SKM-1 (cell line): ENCODE measurements around the gene TMEM254.
"Not testable (repeated sequence)": the region's sequence is repeated elsewhere in the genome, so short reads cannot be mapped to it uniquely, and the experiment has no call there.

ENCODE experiments used
- DNase-seq: peaks from one replicate; lab custom pipeline; 2025; ENCODE audit not compliant: unreplicated experiment; lab: John Stamatoyannopoulos, UW

Gene TMEM254

DNA sequence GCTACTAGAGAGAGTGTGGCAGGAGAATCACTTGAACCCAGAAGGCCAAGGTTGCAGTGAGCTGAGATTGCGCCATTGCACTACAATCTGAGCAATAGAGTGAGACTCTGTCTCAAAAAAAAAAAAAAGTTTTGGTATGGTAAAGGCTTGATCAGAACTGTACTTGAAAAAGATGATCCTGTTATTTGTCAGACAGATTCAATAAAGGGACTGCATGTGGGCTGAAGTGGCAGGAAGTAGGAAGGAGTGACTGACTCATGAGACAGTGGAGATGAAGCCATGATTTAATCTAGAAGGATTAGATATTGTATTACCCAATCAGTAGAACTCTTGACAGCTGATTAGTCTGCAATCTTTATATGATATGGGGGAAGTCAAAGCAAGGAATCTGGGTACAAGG is 2.7 kb upstream of the TMEM254 start:
- DNase-seq = no peak

GRCh38 chr10:80077869-80078447 is 507 bp upstream of the TMEM254 start:
- no peak for DNase-seq

GRCh38 chr10:80079312-80079719 is 851 bp downstream of the TMEM254 start:
- no peak for DNase-seq

DNA sequence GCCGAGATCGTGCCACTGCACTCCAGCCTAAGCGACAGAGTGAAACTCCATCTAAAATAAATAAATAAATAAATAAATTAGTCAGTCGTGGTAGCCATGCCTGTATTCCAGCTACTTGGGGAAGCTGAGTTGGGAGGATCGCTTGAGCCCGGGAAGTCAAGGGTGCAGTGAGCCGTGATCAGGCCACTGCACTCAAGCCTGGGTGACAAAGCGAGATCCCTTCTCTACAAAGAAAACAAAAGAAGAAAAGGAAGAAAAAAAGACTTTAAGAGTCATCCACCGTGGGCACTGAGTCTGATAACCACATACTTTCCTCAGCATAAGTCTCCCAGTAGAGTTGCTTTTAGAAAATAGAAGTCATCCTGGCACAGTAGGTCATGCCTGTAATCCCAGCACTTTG is 2.6 kb downstream of the TMEM254 start:
- DNase-seq = no peak

DNA sequence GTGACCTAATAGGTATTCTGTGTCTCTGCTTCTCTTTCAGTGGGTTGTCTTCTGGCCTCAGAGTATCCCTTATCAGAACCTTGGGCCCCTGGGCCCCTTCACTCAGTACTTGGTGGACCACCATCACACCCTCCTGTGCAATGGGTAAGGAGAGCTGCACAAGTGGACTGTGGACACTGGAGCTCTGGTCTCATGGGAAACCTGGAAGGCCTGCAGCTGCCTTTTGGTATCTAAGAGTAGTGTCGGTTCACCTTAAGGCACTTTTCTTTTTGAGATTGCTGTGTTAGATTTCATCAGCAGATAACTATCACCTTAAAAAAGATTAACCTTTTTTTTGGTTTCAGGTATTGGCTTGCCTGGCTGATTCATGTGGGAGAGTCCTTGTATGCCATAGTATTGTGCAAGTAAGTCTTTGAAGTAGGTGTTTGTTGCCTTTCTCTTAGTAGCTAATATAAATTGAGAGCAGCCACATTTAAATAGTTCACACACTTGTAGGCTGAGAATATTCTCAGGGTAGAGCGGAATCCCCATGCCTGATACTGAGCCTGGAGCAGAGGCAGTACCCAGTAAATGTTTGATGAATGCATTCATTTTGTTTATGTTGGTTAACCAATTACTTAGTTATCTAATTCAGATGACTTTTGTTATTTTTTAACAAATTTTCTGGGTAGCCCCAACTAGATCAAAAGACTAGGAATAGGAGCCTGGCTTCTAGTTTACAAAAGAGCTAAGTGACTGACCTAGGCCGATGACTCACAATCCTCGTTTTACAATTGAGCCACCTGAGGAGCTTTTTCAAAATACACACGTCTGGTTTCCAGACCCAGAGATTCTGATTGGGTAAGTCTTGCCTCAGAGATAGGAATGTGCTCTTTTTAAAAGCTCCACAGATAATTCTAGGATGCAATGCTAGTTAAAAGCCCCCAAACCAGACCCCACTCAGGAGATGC is 3.6 kb downstream of the TMEM254 start:
- no peak for DNase-seq

- DNase-seq = no peak
Observed at GRCh38 chr10:80090121-80090520, 11.7 kb downstream of the TMEM254 start.

DNA sequence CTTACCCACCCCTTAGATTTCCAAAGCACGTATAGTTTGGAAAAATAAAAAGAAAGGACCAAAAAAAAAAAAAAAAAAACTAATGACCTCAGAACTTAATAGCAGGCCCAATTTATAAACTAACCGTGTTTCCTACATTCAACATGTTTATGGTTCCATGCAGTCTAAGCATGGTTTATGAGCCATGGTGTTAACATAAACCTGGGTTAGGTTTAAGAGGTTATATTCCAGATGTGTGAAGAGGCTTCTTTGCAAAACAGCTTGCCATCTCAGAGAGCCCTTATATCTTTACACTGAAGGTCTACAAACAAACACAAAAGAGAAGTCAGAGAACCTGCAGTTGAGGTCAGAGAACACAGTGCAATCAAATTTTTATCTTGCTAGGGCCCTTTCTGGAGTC is 15.8 kb downstream of the TMEM254 start:
- no peak for DNase-seq

DNA sequence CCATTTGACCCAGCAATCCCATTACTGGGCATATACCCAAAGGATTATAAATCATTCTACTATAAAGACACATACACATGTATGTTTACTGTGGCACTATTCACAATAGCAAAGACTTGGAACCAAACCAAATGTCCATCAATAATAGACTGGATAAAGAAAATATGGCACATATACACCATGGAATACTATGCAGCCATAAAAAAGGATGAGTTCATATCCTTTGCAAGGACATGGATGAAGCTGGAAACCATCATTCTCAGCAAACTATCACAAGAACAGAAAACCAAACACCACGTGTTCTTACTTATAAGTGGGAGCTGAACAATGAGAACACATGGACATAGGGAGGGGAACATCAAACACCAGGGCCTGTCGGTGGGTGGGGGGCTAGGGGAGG is 19.8 kb downstream of the TMEM254 start:
- DNase-seq = not testable (repeated sequence)

GRCh38 chr10:80099295-80099694 is 20.8 kb downstream of the TMEM254 start:
- not testable (repeated sequence) for DNase-seq

- DNase-seq = no peak
Observed at GRCh38 chr10:80100116-80100515, 21.7 kb downstream of the TMEM254 start.

GRCh38 chr10:80100861-80101695 is 22.6 kb downstream of the TMEM254 start:
- no peak for DNase-seq

DNA sequence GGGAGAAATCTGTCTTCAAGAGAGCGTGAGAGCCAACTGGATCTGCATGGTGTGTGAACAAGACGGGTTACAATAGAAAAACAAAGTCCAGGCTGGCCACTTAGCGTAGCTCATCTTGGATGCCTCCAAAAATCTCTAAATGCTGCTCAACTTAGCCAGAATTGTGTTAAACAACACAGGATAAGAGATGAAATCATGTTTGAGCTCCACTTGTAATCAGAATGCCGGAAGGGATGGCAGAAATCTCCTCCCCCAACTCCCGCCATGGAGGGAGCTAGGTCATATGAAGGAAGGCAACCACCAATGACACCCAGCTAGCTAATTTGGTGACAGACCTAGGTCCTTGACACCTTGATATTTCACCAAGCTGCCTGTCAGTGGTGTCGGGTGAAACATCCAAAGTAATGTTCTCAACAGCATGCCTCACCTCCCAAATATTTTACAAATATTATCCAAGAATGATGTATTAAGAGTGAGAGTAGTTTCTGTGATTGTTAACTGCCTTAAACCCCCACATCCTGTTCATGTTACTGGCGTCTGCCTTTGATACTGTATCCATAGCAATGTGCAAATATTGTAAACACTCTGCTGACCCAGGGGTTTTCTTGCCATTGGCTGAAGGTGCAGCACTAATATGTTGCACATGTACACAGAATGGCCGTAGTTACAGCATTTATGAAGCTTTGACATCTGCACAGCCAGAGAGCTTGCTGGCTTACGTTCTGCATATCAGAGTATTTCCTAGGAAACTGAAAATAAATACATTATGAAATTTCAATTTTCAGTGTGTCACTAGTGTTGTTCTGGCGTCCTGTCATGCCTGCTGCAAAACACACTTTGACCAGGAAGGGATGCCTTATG is 25.8 kb downstream of the TMEM254 start:
- no peak for DNase-seq

DNA sequence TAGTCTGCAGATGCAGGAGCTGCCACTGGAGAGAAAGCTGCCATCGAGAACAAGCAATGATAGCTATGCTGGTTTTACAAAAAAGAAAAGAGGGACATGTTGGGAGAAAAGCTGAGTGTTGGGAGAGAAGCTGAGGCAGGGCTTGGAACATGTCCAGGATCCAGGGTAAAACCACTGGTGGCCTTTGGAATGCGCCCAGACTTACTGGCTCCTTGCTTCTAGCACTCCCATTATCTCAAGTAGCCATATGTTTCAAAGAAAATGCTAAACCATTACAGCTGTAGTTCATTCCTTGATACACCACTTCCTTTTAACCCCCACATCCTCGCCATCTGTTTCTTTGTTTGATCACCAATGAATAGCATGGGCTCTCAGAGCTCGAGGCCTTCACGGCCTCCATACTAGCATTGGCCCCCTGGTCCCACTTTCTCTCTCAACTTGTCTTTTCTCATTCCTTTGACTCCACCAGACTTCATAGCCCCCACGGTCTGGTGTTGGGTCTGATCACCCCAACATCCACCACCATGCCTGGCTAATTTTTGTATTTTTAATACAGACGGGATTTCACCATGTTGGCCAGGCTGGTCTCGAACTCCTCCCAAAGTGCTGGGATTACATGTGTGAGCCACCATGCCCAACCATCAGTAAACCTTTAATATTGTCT is 30.2 kb downstream of the TMEM254 start:
- no peak for DNase-seq

DNA sequence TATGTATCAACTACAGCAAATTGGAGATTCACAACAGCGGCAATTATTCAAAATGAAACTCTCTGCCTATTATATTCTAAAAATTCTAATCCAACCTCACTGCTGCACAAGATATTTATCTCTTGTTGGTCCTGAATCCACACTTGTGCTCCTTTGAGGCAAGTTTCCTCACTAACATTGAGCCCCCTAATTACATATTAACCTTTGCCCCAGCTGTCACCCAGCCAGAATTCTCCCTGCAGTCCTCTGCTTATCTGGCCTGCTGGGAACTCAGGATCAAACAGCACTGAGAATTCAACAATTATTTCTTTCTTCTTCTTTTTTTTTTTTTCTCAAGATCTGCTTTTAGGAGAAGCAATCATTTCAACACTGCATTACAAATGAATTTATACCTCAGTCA is 32.5 kb downstream of the TMEM254 start:
- DNase-seq = no peak

- DNase-seq = no peak
Observed at GRCh38 chr10:80118669-80119068, 40.2 kb downstream of the TMEM254 start.

DNA sequence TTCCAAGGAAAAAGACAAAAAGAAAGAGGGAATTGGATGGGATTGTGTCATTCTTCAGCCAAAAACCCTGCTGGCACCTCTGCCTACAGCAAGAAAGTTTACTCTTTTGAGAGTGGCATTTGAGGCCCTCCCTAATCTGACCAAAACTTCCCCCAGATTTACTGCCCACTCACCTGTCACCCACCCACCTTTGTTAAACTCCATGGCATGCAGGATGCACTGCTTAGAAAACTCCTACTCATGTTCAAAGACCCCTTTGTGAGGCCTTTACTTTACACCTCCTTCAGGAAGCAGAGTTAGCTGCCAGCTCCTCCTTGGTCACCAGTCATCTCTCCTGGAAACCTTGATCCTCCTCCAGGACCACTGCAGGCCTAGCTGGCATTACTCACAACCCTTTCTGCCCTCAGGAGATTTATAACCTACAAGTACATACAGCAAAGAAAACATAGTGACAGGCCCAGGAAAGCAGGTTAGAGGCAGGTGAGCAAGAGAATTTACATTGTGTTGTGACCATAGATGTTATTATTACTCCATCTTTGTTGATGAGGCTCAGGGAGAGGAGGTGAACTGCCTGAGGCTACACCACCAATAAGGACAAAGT is 43.7 kb downstream of the TMEM254 start:
- DNase-seq = no peak

DNA sequence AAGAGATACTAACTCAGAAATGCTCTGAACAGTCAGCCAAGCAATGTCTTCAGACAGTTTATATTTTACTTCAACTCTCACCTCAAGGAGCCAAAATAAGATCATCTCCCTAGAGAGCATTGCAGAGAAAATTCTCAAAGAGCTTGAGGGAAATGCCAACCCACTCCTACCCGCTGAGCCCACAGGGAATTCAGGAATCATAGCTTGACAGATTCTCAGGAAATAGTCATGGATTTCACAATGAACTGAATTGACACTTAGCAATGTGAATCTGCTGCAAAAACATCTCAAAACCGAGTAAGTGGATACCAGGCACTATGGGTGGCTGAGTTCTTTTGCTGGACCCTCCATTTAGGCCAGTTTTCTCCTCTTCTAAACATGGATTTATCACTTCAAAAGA is 44.3 kb downstream of the TMEM254 start:
- DNase-seq = no peak

DNA sequence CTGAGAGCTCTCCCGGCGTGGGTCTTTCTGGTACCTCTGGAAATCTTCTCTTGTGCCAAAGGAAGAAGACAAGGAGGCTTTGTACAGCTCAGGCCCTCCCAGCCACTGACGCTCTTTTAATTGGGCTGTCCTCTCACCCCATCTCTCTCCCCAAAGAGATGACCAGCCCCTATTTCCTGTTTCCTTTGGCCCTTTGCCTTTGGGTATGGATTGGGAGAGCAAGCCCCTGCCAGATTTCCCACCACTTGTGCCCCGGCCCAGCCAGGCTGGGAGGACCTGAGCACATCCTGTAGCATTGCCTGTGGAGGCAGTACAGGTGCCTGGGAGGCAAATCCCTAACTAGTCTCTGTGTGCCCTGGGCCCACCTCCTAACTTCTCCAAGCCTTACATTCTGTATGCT is 48.4 kb downstream of the TMEM254 start:
- no peak for DNase-seq

DNA sequence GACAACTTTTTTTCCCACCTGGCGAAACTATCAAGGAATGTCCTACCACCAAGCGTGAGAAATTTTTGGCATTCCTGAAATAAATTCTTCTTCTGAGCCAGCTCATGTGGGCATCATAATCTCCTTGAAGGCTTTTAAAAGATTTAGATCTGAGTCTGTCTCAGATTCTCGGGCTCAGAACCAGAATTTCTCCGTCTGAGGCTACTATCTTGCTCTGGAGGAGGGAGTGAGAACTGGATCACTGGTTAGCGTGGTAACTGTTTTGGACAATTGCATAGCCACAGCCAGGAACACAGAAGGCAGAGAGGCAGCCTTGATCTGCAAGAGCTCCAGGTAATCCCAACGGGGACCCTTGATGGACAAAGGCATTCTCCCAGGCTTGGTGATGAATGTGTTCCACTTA is 53.0 kb downstream of the TMEM254 start:
- no peak for DNase-seq
